Mesothelial cell of epicardium (in vitro differentiated cells): Measurements from ENCODE around the gene GVQW3. TPM values are rescaled to one million over a fixed set of nuclear protein-coding genes. Genes with fewer than 3 reads are reported as not detected.

ENCODE experiments used
- DNase-seq, 2 experiments: peaks; one replicate each; pipeline ENCODE4 v3.0.0; 2021; ENCODE audit warnings: low spot score in 2 of 2; ENCODE audit not compliant: unreplicated experiment in 2 of 2
- H3K27ac Mint-ChIP-seq: 2 replicates; pipeline ENCODE4 v1.8.0; 2021; ENCODE audit warnings: mixed read lengths
- H3K27me3 Mint-ChIP-seq: 2 replicates; pipeline ENCODE4 v1.8.0; 2021; ENCODE audit warnings: low read depth, mixed read lengths
- H3K36me3 Mint-ChIP-seq: 2 replicates; pipeline ENCODE4 v1.8.0; 2021; ENCODE audit warnings: mixed read lengths
- H3K4me1 Mint-ChIP-seq: 2 replicates; pipeline ENCODE4 v1.8.0; 2021; ENCODE audit warnings: mixed read lengths
- H3K4me3 Mint-ChIP-seq: 2 replicates; pipeline ENCODE4 v1.8.0; 2021; ENCODE audit warnings: mild to moderate bottlenecking, moderate library complexity, mixed read lengths
- H3K9me3 Mint-ChIP-seq: 2 replicates; pipeline ENCODE4 v1.8.0; 2021; ENCODE audit warnings: mixed read lengths
- total RNA-seq: library from RNA; stranded (reverse); gene quantifications from 3 replicates; pipeline ENCODE4 v1.2.1, GENCODE V29; 2021
- TF ChIP-seq, protein P1 (sequence below): fragments of 200-600 bp; sonication (generic); IDR thresholded peaks from one replicate; pipeline ENCODE4 v1.5.0; 2021; ENCODE audit warnings: antibody characterized with exemption; ENCODE audit not compliant: unreplicated experiment

Gene GVQW3
- total RNA-seq, 1 donor from 2014 or later, result 11.4 TPM

DNA sequence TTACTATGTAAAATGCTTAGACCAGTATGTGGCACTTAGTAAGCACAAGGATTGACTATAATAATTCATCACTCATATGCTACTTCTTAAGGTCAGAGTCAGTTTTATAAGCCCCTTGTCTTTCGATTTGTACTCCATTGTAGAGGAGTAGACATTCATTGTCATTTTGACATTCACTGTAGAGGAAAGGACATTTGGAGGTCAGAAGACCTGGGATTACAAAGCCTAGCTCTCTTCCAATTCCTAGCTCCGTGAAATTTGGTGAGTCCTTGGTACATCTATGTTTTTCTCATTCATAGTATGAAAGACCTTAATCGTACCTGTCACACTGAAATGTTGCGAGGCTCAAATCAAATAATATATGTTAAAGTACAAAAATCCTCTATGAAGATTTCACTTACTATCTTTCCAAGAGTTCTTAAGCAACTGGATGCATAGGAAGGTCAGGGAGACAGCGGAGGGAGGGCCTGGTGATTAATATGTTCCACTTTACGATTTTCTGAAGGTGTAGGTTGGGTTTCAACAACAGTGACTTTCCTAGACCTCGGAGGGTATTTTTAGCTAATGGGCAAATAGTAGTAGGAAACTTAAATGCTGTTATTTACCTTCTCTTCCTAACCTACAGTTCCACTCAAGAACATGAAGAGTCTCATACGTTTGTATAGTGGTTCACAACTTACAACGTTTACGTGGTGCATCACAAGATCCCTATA, 62.3 kb downstream of the GVQW3 start:
- Mint-ChIP-seq H3K4me1 (peaks cover 28% of the 10 kb centered on the region), H3K27ac (peak overlapping the region; percentile 100), H3K27me3 (no peaks in the 10 kb centered on the region), H3K9me3 (no peaks in the 10 kb centered on the region), H3K4me3 (peak overlapping the region; percentile 94), H3K36me3 (peaks cover 6% of the 10 kb centered on the region)
- TF ChIP-seq, protein P1, sequence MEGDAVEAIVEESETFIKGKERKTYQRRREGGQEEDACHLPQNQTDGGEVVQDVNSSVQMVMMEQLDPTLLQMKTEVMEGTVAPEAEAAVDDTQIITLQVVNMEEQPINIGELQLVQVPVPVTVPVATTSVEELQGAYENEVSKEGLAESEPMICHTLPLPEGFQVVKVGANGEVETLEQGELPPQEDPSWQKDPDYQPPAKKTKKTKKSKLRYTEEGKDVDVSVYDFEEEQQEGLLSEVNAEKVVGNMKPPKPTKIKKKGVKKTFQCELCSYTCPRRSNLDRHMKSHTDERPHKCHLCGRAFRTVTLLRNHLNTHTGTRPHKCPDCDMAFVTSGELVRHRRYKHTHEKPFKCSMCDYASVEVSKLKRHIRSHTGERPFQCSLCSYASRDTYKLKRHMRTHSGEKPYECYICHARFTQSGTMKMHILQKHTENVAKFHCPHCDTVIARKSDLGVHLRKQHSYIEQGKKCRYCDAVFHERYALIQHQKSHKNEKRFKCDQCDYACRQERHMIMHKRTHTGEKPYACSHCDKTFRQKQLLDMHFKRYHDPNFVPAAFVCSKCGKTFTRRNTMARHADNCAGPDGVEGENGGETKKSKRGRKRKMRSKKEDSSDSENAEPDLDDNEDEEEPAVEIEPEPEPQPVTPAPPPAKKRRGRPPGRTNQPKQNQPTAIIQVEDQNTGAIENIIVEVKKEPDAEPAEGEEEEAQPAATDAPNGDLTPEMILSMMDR, result no peak
- no peak for DNase-seq

DNA sequence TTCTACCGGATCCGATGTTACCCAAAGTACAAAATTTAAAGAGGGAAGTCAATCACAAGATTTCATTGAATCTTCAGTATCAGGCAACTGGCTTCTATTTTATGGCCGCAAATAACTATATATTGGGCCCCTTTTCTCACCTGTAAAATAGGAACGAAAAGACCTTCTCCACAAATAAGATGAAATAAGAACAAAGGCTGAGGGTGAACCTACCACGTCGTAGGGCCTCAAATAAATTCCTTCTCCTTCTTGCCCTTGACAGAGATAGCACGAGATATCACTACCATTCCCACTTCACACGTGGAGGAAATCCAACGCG, 62.9 kb downstream of the GVQW3 start:
- peaks cover 28% of the 10 kb centered on the region for H3K4me1 Mint-ChIP-seq
- H3K36me3 Mint-ChIP-seq, result peaks cover 6% of the 10 kb centered on the region
- H3K27ac Mint-ChIP-seq, result peak overlapping the region; percentile 100
- peak overlapping the region; percentile 94 for H3K4me3 Mint-ChIP-seq
- no peaks in the 10 kb centered on the region for H3K9me3 Mint-ChIP-seq
- DNase-seq, result no peak
- TF ChIP-seq, protein P1, result no peak
- no peaks in the 10 kb centered on the region for H3K27me3 Mint-ChIP-seq

DNA sequence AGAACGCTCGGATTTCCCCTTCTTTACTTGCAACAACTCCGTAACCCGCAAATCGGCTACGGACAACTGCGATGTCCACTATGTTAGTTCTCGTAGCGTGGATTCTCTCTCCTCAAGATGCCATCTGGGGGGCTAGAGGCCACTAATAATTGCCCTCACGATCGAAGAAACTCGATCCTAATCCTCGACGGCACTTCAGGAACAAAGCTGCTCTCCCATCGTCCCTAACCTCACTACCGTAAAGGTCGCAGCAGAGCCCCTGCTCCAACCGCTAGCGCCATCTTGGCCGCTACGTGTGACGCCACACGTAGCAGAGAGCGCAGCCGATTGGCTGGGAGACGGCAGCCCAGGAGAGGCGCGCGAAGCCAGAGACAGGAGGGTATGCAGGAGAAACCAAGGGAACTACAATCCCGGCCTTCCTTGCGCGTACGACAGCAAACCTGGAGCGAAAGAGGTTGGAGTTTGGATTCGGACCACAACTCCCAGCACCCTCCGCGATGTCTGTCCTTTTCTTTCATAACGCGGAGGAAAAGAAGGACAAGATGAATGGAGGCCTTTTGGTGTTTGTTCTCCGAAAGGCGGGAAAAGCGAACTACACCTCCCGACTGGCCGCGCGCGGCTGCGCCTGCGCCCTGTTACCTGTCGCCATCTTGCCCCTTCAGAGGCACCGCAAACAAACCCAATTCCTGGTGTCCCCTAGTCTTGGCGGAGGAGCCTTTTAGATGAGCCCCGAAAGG, 63.4 kb downstream of the GVQW3 start, which contains the start of gene EMSY:
EMSY (plus strand) TSS at position 635 of the 737 bp plus-strand sequence. CDS start 1,921 bp downstream, outside the sequence.
- DNase-seq, result peak; percentile 89 to 92
- H3K9me3 Mint-ChIP-seq, result no peaks in the 10 kb centered on the region
- H3K4me1 Mint-ChIP-seq, result peaks cover 28% of the 10 kb centered on the region
- H3K4me3 Mint-ChIP-seq, result peak within 1 kb of the TSS; percentile 94
- no peaks in the 10 kb centered on the region for H3K27me3 Mint-ChIP-seq
- H3K27ac Mint-ChIP-seq, result peak within 1 kb of the TSS; percentile 100
- TF ChIP-seq, protein P1, result no peak
- H3K36me3 Mint-ChIP-seq, result peaks cover 6% of the 10 kb centered on the region

DNA sequence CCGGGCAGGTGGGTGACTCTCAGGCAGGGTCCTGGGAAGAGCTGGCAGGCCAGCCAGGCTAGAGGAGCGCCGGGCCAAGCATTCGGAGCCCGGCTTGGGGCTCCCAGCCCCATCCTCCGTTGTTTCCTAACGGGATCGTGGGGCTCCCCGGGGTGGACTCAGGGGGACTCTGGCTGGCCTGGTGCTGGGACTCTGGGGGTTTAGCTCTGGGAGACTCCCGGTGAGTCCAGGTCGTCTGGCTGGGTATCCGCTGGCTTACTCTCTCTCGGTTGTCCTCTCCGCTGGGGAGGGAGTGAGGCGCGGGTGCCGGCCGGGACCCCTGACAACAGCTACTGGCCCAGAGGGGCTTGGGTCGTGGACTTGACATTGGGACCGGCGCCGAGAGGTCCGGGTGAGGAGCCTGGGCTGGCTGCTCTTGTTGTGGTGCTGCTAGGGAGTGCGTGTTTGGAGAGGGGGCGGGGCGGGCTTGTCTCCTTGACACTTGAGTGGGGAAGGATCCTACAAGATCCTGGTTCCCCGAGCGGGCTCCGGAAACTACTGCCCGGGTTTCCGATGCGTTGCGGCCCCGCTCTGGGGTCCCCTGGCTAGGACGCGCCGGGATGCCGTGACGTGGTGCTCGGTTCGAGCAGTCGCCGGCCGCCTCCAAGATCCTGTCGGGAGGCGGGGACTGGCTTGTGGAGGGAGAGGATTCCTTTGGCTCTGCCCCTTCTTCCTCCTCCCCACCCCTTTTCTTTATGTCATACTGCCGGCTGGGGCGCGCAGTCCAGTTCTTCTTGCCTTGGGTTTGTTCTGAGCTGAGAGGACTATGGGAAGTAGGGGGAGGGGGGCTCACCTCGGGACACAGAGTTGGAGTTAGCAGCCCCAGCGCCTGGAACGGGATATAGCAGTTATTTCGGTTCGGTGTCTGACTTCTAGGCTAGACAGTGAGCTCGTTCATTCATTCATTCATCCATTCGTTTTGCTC, 64.3 kb downstream of the GVQW3 start:
- peaks cover 30% of the 10 kb centered on the region for H3K4me1 Mint-ChIP-seq
- TF ChIP-seq, protein P1, result no peak

DNA sequence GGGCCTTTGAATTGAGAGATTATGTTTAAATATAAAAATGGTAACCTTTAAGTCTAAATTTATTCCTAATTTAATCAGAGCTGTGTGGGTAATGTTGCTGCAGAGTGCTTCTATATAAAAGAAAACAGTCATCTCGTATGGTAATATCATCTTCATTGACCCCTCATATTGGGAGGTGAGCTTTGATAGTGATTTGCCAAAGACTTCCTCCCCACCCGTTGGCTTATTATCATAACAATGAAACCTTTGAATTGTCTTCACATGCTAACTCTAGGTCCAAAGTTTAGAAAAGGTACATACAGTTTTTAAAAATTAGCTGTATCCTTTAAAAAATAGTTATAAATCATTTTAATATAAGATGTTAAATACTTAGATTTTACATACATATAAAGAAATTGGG, 67.4 kb downstream of the GVQW3 start:
- TF ChIP-seq, protein P1, result no peak
- H3K27ac Mint-ChIP-seq, result no peak overlapping the region
- DNase-seq, result no peak
- H3K36me3 Mint-ChIP-seq, result peaks cover 18% of the 10 kb centered on the region
- H3K27me3 Mint-ChIP-seq, result no peaks in the 10 kb centered on the region
- no peaks in the 10 kb centered on the region for H3K9me3 Mint-ChIP-seq
- H3K4me3 Mint-ChIP-seq, result no peak overlapping the region
- peaks cover 24% of the 10 kb centered on the region for H3K4me1 Mint-ChIP-seq

More for the DNA sequence above, 64.3 kb downstream of the GVQW3 start:
- H3K27ac Mint-ChIP-seq, result peak overlapping the region; percentile 100
- peak; percentile 65 to 77 for DNase-seq
- peak overlapping the region; percentile 94 for H3K4me3 Mint-ChIP-seq
- no peaks in the 10 kb centered on the region for H3K27me3 Mint-ChIP-seq
- H3K9me3 Mint-ChIP-seq, result no peaks in the 10 kb centered on the region
- H3K36me3 Mint-ChIP-seq, result peaks cover 9% of the 10 kb centered on the region
